ENCODE measurements around the gene COL9A1. TPM values are rescaled to one million over a fixed set of nuclear protein-coding genes. Genes with fewer than 3 reads are reported as not detected.

COL9A1 gene
- total RNA-seq, 1 experiment from 2014 or later: 7.8 TPM

- WGBS (ENCODE audit: extremely low coverage, insufficient read length, low lambda C conversion rate): no CpG with 5 or more reads among the region's 1 CpG
- no peaks in the 10 kb centered on the region for H3K9me3 ChIP-seq (ENCODE audit: control insufficient read depth, low read depth, low read length)
- no peaks in the 10 kb centered on the region for H3K79me1 ChIP-seq (ENCODE audit: insufficient read depth, low read depth, low read length, poor library complexity, severe bottlenecking)
- H3K23ac ChIP-seq (ENCODE audit: insufficient read length, low read depth, low read length): no peak overlapping the region
- no peak overlapping the region for H4K91ac ChIP-seq (ENCODE audit: insufficient read length, low read depth, low read length)
- no peak overlapping the region for H3K27ac ChIP-seq (ENCODE audit: insufficient read length, low read depth, low read length)
- no peaks in the 10 kb centered on the region for H3K27me3 ChIP-seq (ENCODE audit: insufficient read depth, low read length)
- H2BK5ac ChIP-seq (ENCODE audit: insufficient read length, low read length): no peak overlapping the region
- H2BK15ac ChIP-seq (ENCODE audit: low read depth, low read length): no peak overlapping the region
- H4K5ac ChIP-seq (ENCODE audit: insufficient read length, low read depth, low read length): no peak overlapping the region
- no peaks in the 10 kb centered on the region for H4K20me1 ChIP-seq (ENCODE audit: control insufficient read depth, insufficient read depth, insufficient read length)
- H2BK12ac ChIP-seq (ENCODE audit: insufficient read length, low read depth, low read length): no peak overlapping the region
- no peak overlapping the region for H4K8ac ChIP-seq (replicated peaks; ENCODE audit: insufficient read length, low read depth, low read length)
- no peak overlapping the region for H3K9ac ChIP-seq (ENCODE audit: extremely low read depth, insufficient read length, low read length)
- DNase-seq: no peak
- H3K56ac ChIP-seq (ENCODE audit: insufficient read length, low read depth, low read length): no peak overlapping the region
- H3T11ph ChIP-seq (ENCODE audit: low read length): no peak overlapping the region
- H2AK5ac ChIP-seq (ENCODE audit: insufficient read length, low read length): no peak overlapping the region
- H3K4me2 ChIP-seq (ENCODE audit: insufficient read depth, insufficient read length, low read length): no peak overlapping the region
- no peaks in the 10 kb centered on the region for H3K79me2 ChIP-seq (ENCODE audit: insufficient read depth, low read length)
- H3K23me2 ChIP-seq (ENCODE audit: insufficient read length, low read depth, low read length, poor library complexity, severe bottlenecking): no peaks in the 10 kb centered on the region
- H3K4me3 Mint-ChIP-seq: no peak overlapping the region
- no peaks in the 10 kb centered on the region for H3K4me1 Mint-ChIP-seq
- H3K27ac Mint-ChIP-seq: no peak overlapping the region
- H3K4ac ChIP-seq (ENCODE audit: low read depth, low read length): no peak overlapping the region
- no peak overlapping the region for H2AFZ ChIP-seq (ENCODE audit: low read length)
- no peak overlapping the region for H2BK20ac ChIP-seq (ENCODE audit: low read depth, low read length, poor library complexity, severe bottlenecking)
- H3K36me3 Mint-ChIP-seq (ENCODE audit: insufficient read depth in 1 of 3, low read depth in 3 of 3): no peaks in the 10 kb centered on the region
- no peak overlapping the region for H2BK120ac ChIP-seq (ENCODE audit: low read depth, low read length, poor library complexity, severe bottlenecking)
- H3K9me3 Mint-ChIP-seq: no peaks in the 10 kb centered on the region
- TF ChIP-seq, protein P1, sequence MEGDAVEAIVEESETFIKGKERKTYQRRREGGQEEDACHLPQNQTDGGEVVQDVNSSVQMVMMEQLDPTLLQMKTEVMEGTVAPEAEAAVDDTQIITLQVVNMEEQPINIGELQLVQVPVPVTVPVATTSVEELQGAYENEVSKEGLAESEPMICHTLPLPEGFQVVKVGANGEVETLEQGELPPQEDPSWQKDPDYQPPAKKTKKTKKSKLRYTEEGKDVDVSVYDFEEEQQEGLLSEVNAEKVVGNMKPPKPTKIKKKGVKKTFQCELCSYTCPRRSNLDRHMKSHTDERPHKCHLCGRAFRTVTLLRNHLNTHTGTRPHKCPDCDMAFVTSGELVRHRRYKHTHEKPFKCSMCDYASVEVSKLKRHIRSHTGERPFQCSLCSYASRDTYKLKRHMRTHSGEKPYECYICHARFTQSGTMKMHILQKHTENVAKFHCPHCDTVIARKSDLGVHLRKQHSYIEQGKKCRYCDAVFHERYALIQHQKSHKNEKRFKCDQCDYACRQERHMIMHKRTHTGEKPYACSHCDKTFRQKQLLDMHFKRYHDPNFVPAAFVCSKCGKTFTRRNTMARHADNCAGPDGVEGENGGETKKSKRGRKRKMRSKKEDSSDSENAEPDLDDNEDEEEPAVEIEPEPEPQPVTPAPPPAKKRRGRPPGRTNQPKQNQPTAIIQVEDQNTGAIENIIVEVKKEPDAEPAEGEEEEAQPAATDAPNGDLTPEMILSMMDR (conservative IDR thresholded peaks at IDR 0.05): no peak
- no peaks in the 10 kb centered on the region for H3K27me3 Mint-ChIP-seq (ENCODE audit: low read depth)
- H3K18ac ChIP-seq (ENCODE audit: insufficient read length, low read depth, low read length): no peak overlapping the region
- H3K4me1 ChIP-seq (ENCODE audit: insufficient read depth, low read length): no peaks in the 10 kb centered on the region
- H3K14ac ChIP-seq (ENCODE audit: insufficient read depth, low read length): no peak overlapping the region
Measured at GRCh38 chr6:70292193-70292592, 10.7 kb downstream of the COL9A1 start.

Measured in H9 (cell line).